ENCODE results near the gene GLI3. TPM values are rescaled to one million over a fixed set of nuclear protein-coding genes. Genes with fewer than 3 reads are reported as not detected.

Gene GLI3
- total RNA-seq, 2 donors from 2014 or later, result 6.0 to 8.1 TPM

GRCh38 chr7:42192851-42193461 is 44.1 kb downstream of the GLI3 start:
- ATAC-seq (no peak), DNase-seq (no peak)
- intact Hi-C loops (cut with DNase I), result no loop called here

- ATAC-seq, result no peak
- intact Hi-C loops (cut with DNase I), result no loop called here
- no peak for DNase-seq
Measured at GRCh38 chr7:42192066-42192465, 44.9 kb downstream of the GLI3 start.

- intact Hi-C loops (cut with DNase I), result no loop called here
- DNase-seq (no peak), ATAC-seq (no peak)
Measured at GRCh38 chr7:42189535-42189934, 47.5 kb downstream of the GLI3 start.

- no peak for DNase-seq
- intact Hi-C loops (cut with DNase I), result no loop called here
- ATAC-seq, result no peak
Measured at GRCh38 chr7:42186151-42186550, 50.9 kb downstream of the GLI3 start.

- intact Hi-C loops (cut with DNase I), result no loop called here
- no peak for DNase-seq
- ATAC-seq, result peak in 1 of 2 donors; percentile 57
Measured at GRCh38 chr7:42185726-42186125, 51.3 kb downstream of the GLI3 start.

- ATAC-seq, result no peak
- intact Hi-C loops (cut with DNase I), result no loop called here
- DNase-seq, result no peak
Measured at GRCh38 chr7:42183547-42183946, 53.5 kb downstream of the GLI3 start.

- intact Hi-C loops (cut with DNase I), result no loop called here
- ATAC-seq (no peak), DNase-seq (no peak)
Measured at GRCh38 chr7:42181566-42181965, 55.4 kb downstream of the GLI3 start.

GRCh38 chr7:42180806-42181205 is 56.2 kb downstream of the GLI3 start:
- DNase-seq, result no peak
- ATAC-seq, result peak in 1 of 2 donors; percentile 30
- intact Hi-C loops (cut with DNase I), result no loop called here

- ATAC-seq, result no peak
- intact Hi-C loops (cut with DNase I), result no loop called here
- no peak for DNase-seq
Measured at GRCh38 chr7:42176724-42177101, 60.3 kb downstream of the GLI3 start.

GRCh38 chr7:42175834-42176723 is 60.9 kb downstream of the GLI3 start:
- peak in 1 of 2 donors; percentile 55 for ATAC-seq

GRCh38 chr7:42174391-42174912 is 62.6 kb downstream of the GLI3 start:
- no peak for DNase-seq
- intact Hi-C loops (cut with DNase I), result no loop called here
- ATAC-seq, result no peak

More at GRCh38 chr7:42175834-42176723, 60.9 kb downstream of the GLI3 start:
- no peak for DNase-seq
- intact Hi-C loops (cut with DNase I), result no loop called here

GRCh38 chr7:42170724-42171123 is 66.3 kb downstream of the GLI3 start:
- intact Hi-C loops (cut with DNase I), result no loop called here
- DNase-seq (no peak), ATAC-seq (no peak)

- ATAC-seq, result no peak
- intact Hi-C loops (cut with DNase I), result no loop called here
- DNase-seq, result no peak
Measured at GRCh38 chr7:42168512-42168911, 68.5 kb downstream of the GLI3 start.

GRCh38 chr7:42167631-42168236 is 69.3 kb downstream of the GLI3 start:
- DNase-seq (no peak), ATAC-seq (no peak)
- intact Hi-C loops (cut with DNase I), result no loop called here

GRCh38 chr7:42167206-42167605 is 69.8 kb downstream of the GLI3 start:
- ATAC-seq (no peak), DNase-seq (no peak)
- intact Hi-C loops (cut with DNase I), result no loop called here

- intact Hi-C loops (cut with DNase I), result no loop called here
- DNase-seq (no peak), ATAC-seq (no peak)
Measured at GRCh38 chr7:42164881-42165428, 72.1 kb downstream of the GLI3 start.

GRCh38 chr7:42162560-42163325 is 74.3 kb downstream of the GLI3 start:
- DNase-seq (no peak), ATAC-seq (peak; percentile 27 to 71)
- intact Hi-C loops (cut with DNase I), result no loop called here

GRCh38 chr7:42161719-42162118 is 75.3 kb downstream of the GLI3 start:
- no peak for DNase-seq
- intact Hi-C loops (cut with DNase I), result no loop called here
- ATAC-seq, result peak in 1 of 2 donors; percentile 90

- DNase-seq, result no peak
- intact Hi-C loops (cut with DNase I), result no loop called here
- ATAC-seq, result no peak
Measured at GRCh38 chr7:42161110-42161509, 75.9 kb downstream of the GLI3 start.

All from left cardiac atrium (tissue), 4 donors.